Measurements from ENCODE around the gene SLC1A2. TPM values are rescaled to one million over a fixed set of nuclear protein-coding genes. Genes with fewer than 3 reads are reported as not detected.
A peak's percentile ranks its signal among the peaks of the same experiment; 100 is the strongest.

SLC1A2 gene
- total RNA-seq, 4 donors from 2014 or later = 1.0 to 11.5 (median 5.0) TPM

- Histone ChIP-seq H3K4me1 (peaks cover 8 to 9% of the 10 kb centered on the region in 2 donors), H3K27ac (peak overlapping the region; percentile 82 to 86), H3K27me3 (no peaks in the 10 kb centered on the region), H3K4me3 (no peak overlapping the region), H3K36me3 (no peaks in the 10 kb centered on the region), H3K9me3 (no peaks in the 10 kb centered on the region)
- peak in 1 of 2 donors; percentile 31 for DNase-seq
- intact Hi-C loops (cut with DNase I; ENCODE audit: low total_unique reads) = no loop called here
- TF ChIP-seq CTCF (IDR thresholded peaks at IDR 0.05) (no peak), POLR2A (IDR thresholded peaks at IDR 0.05) (no peak)
Measured at GRCh38 chr11:35282221-35282882, 137.0 kb downstream of the SLC1A2 start.

GRCh38 chr11:35281169-35281688 lies 138.1 kb downstream of the SLC1A2 start:
- DNase-seq = peak; percentile 35 to 39
- intact Hi-C loops (cut with DNase I; ENCODE audit: low total_unique reads) = no loop called here

GRCh38 chr11:35280727-35281126 lies 138.6 kb downstream of the SLC1A2 start:
- peak overlapping the region; percentile 82 to 86 for H3K27ac ChIP-seq
- H3K4me3 ChIP-seq = no peak overlapping the region
- peaks cover 8 to 9% of the 10 kb centered on the region in 2 donors for H3K4me1 ChIP-seq
- intact Hi-C loops (cut with DNase I; ENCODE audit: low total_unique reads) = no loop called here
- DNase-seq = peak in 1 of 2 donors; percentile 20
- no peaks in the 10 kb centered on the region for H3K36me3 ChIP-seq
- TF ChIP-seq CTCF (IDR thresholded peaks at IDR 0.05) = no peak
- no peak for TF ChIP-seq POLR2A (IDR thresholded peaks at IDR 0.05)
- H3K27me3 ChIP-seq = no peaks in the 10 kb centered on the region
- H3K9me3 ChIP-seq = no peaks in the 10 kb centered on the region

More at GRCh38 chr11:35281169-35281688, 138.1 kb downstream of the SLC1A2 start:
- Histone ChIP-seq H3K27ac (peak overlapping the region; percentile 82 to 86), H3K9me3 (no peaks in the 10 kb centered on the region), H3K4me1 (peaks cover 8 to 9% of the 10 kb centered on the region in 2 donors), H3K4me3 (no peak overlapping the region), H3K36me3 (no peaks in the 10 kb centered on the region), H3K27me3 (no peaks in the 10 kb centered on the region)
- TF ChIP-seq POLR2A (IDR thresholded peaks at IDR 0.05) (no peak), CTCF (IDR thresholded peaks at IDR 0.05) (no peak)

- no peak for TF ChIP-seq POLR2A (IDR thresholded peaks at IDR 0.05)
- TF ChIP-seq CTCF (IDR thresholded peaks at IDR 0.05) = no peak
- DNase-seq = no peak
- intact Hi-C loops (cut with DNase I; ENCODE audit: low total_unique reads) = no loop called here
- peaks cover 8 to 9% of the 10 kb centered on the region in 2 donors for H3K4me1 ChIP-seq
- no peaks in the 10 kb centered on the region for H3K9me3 ChIP-seq
- no peak overlapping the region for H3K27ac ChIP-seq
- H3K4me3 ChIP-seq = no peak overlapping the region
- no peaks in the 10 kb centered on the region for H3K27me3 ChIP-seq
- no peaks in the 10 kb centered on the region for H3K36me3 ChIP-seq
Measured at GRCh38 chr11:35277827-35278226, 141.5 kb downstream of the SLC1A2 start.

- Histone ChIP-seq H3K27me3 (no peaks in the 10 kb centered on the region), H3K27ac (no peak overlapping the region), H3K36me3 (no peaks in the 10 kb centered on the region), H3K4me1 (peaks cover 0 to 4% of the 10 kb centered on the region in 2 donors), H3K4me3 (no peak overlapping the region), H3K9me3 (no peaks in the 10 kb centered on the region)
- TF ChIP-seq POLR2A (IDR thresholded peaks at IDR 0.05) = no peak
- no peak for TF ChIP-seq CTCF (IDR thresholded peaks at IDR 0.05)
- no peak for DNase-seq
- intact Hi-C loops (cut with DNase I; ENCODE audit: low total_unique reads) = no loop called here
Measured at GRCh38 chr11:35276396-35277145, 142.8 kb downstream of the SLC1A2 start.

Data from uterus (tissue), 4 donors.